NCI-H128 (cell line): ENCODE data around the gene TRIOBP.

ENCODE experiments used
- DNase-seq: peaks from one replicate; lab custom pipeline; 2025; ENCODE audit not compliant: unreplicated experiment; lab: John Stamatoyannopoulos, UW

TRIOBP gene

DNA sequence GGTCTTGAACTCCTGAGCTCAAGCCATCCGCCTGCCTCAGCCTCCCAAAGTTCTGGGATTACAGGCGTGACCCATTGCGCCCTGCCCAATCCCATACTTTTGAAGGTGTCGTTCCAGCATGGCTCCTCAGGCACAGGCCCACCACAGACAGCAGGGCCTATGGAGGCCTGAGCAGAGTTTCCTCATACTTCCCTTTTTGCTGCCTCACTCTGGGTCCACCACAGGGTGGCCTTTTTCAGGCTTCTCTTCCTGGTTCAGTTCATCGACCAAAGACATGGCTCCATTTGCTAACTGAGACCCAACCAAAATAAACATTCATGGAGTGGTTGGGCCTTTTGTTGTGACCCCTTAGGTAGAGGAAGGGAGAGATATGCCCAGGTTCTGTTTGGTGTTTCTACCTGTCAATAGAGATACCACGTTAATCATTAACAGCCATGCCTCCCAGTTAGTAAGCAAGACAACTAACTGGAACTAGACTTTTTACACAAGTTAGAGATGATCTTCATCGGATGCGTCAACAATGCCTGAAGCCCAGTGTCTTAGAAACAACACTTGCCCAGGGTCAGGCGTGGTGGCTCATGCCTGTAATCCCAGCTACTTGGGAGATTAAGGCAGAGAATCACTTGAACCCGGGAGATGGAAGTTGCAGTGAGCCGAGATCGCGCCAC is 35.1 kb downstream of the TRIOBP start:
- no peak for DNase-seq

GRCh38 chr22:37732699-37733607 is 36.1 kb downstream of the TRIOBP start:
- no peak for DNase-seq

DNA sequence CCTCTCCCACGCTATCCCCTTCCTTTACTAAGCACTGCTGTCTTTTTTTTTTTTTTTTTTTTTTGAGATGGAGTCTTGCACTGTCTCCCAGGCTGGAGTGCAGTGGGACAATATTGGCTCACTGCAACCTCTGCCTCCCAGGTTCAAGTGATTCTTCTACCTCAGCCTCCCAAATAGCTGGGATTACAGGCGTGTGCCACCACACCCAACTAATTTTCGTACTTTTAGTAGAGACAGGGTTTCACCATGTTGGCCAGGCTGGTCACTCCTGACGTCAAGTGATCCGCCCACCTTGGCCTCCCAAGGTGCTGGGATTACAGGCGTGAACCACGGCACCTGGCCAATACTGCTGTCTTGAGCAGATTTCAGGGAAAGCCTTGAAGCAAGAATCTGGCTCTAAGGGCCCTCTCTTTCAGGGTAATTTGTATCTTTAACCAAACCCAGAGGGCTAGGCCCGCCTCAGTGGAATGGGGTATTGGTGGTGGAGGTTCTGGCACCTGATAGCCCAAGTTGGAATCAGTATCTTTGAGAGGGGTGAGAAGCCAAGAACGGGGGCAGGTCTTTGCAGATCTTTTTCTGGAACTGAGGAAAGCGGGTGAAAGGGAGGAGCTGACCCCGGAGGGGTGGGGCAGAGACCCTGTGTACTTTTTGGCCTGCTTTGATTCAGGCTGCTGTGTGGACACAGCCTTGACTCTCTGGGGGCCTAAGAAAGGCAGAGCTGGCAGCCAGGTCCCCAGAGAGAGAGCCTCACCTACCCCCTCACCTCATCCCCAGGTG is 37.0 kb downstream of the TRIOBP start:
- DNase-seq = no peak

DNA sequence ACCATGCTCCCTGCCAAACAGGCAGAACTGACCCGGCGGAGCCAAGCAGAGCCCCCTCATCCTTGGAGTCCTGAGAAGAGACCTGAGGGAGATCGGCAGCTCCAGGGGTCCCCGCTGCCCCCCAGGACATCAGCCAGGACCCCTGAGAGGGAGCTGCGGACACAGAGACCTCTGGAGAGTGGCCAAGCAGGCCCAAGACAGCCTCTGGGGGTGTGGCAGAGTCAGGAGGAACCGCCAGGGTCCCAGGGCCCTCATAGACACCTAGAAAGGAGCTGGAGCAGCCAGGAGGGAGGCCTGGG is 37.5 kb downstream of the TRIOBP start:
- DNase-seq = no peak

DNA sequence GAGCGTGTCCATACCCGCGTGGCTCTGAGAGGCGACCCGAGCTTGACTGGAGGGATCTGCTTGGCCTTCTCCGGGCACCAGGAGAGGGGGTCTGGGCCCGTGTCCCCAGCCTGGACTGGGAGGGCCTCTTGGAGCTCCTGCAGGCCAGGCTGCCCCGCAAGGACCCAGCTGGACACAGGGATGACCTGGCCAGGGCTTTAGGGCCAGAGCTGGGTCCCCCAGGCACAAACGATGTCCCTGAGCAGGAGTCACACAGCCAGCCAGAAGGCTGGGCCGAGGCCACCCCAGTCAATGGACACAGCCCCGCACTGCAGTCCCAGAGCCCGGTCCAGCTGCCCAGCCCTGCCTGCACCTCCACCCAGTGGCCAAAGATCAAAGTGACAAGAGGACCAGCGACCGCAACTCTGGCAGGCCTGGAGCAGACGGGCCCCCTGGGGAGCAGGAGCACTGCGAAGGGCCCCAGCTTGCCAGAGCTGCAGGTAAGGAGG is 38.2 kb downstream of the TRIOBP start:
- no peak for DNase-seq

GRCh38 chr22:37739035-37739434 is 42.2 kb downstream of the TRIOBP start:
- no peak for DNase-seq

DNA sequence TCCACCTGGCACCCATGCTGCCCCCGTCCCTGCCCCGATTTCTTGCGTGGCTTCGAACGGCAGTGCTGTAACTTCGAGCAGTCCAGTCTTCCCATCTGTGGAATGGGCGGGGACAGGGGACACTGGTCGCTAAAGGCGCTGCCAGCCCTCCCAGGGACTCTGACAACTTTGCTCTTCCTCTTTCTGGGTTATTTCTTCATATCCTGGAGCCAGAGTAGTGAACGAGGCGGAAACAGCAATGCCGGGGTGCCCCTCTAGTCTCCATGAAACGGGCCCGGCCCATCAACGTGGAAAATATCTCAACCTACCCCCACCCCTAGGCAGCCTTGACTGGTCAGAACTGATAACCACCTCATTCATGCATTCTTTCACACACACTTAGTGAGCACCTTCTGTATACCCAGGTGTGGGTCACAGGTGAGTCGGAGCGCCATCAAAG is 42.8 kb downstream of the TRIOBP start:
- DNase-seq = no peak

DNA sequence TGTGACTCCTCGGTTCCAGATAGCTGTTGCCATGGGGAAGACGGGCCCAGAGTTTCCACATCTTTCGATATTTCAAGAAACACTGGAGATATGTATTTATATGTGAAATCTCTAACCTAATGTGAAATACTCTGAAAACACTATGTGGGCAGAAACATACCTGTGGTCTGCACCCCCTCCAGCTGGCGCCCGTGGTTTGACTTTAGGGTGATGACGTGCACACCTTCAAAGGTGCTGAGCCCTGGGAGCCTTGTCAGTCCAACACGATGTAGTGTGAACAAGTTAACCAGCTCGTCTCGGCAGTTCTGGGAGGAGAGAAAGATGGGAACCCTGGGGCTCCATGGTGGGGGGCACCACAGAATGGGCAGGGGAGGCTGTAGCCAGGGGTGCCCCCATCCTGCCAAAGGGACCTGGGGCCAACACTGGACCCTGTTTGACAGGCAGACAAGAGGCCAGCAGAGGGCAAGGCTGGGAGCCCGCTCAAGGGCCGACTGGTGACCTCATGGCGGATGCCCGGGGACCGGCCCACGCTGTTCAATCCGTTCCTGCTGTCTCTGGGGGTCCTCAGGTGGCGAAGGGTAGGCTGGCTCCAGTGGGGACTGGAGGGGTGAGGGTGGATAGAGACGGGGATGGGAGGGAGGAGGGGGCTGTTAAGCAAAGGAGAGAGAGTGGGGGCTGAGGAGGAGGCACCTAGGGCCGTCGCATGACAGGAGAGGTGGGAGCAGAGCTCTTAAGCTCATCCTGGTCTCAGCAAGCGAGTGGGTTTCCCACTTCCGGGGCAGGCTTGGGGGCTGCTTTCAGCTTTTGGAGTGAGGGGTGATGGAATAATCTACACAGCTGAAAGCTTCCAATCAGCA is 43.8 kb downstream of the TRIOBP start:
- DNase-seq = no peak

- DNase-seq = peak; percentile 17
Measured at GRCh38 chr22:37741312-37741795, 44.5 kb downstream of the TRIOBP start.

GRCh38 chr22:37742376-37743171 is 45.7 kb downstream of the TRIOBP start:
- DNase-seq = no peak

GRCh38 chr22:37744589-37744988 is 47.7 kb downstream of the TRIOBP start:
- no peak for DNase-seq

GRCh38 chr22:37745548-37746365 is 48.9 kb downstream of the TRIOBP start:
- DNase-seq = peak; percentile 3

DNA sequence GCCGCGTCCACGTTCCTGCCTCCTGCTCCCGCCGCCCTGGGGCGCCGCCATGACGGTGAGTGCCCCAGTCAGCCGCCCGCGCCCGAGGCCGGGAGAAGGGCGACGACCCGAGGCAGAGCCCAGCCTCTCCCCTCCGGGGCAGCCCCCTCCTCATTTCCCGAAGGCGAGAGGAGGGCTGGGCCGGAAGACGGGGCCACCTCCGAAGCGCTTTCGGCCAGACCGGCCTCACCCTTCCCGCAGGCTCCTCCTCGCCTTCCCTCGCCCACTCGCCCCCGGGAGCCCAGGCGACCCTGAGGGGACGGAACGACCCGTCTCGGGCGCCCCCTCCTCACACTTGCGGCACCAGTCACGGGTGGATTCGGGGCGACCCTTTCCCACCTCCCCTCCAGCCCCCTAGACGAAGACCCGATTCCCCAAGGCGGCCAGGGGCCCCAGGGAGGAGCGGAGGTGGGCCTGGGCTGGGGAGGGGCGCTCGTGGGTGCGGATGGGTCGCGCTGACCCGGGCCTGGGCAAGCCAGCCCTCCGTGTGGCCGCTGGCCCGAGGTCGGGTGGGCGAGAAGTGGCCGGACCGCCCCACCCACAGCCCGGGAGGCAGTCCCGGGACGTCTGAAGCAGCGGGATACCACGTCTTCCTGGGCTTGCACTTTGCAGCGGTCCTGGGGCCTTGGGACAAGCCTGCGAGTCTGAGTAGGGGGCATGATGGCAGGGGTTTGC is 49.7 kb downstream of the TRIOBP start:
- no peak for DNase-seq

DNA sequence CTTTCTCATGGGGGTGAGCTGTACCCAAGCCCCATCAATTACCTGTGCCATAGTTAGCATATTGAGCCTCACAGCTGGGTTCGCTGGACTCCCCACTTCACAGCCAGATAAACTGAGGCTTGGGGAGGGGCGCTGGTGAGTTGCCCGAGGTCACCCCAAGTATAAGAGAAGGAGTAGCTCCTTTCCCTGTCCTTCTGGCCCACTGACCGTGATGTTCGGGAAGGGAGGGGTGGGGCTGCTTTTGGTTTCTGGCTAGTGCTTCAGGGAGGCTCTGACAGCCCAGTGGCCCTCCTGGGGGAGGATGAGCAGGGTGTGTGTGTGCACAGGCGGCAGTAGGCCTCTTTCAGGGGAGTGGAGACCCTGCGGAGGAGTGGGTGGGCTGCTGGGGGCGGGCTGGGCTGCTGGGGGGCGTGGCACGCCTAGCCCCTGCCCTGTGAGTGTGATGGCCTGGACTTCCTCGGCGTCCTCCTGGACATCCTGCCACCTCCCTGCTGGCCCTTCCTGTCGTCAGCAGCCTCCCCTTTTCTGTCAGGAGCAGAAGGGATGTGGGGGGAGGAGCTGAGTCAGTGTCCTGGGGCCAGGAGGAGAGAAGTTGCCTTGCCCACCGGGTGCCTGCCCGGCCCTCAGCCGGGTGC is 50.3 kb downstream of the TRIOBP start:
- DNase-seq = no peak

GRCh38 chr22:37747715-37748100 is 50.9 kb downstream of the TRIOBP start:
- no peak for DNase-seq

GRCh38 chr22:37748659-37749058 is 51.8 kb downstream of the TRIOBP start:
- no peak for DNase-seq

DNA sequence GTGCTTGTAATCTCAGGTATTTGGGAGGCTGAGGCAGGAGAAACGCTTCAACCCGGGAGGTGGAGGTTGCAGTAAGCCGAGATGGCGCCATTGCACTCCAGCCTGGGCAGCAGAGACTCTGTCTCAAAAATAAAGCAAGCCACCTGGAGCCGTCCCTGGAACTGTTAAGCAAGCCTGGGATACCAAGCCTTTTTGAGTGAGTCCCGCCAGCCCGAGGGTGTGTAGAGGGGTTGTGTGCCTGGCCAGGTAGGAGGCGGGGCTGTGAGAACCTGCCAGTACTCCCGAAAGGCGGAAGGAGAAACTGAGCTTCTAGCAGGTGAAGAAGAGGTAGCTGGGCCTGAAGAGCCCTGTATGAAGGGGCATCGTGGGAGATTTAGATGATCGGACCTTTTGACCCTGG is 52.4 kb downstream of the TRIOBP start:
- DNase-seq = no peak
